GM19452 (cell line): Measurements from ENCODE around the gene EPHA5.
"Not testable (repeated sequence)": the region's sequence is repeated elsewhere in the genome, so short reads cannot be mapped to it uniquely, and the experiment has no call there.

Source experiments
- ATAC-seq: cut with Tn5 transposase; IDR thresholded peaks from one replicate; pipeline ENCODE4 v1.9.1; 2021; ENCODE audit not compliant: unreplicated experiment

The EPHA5 gene

DNA sequence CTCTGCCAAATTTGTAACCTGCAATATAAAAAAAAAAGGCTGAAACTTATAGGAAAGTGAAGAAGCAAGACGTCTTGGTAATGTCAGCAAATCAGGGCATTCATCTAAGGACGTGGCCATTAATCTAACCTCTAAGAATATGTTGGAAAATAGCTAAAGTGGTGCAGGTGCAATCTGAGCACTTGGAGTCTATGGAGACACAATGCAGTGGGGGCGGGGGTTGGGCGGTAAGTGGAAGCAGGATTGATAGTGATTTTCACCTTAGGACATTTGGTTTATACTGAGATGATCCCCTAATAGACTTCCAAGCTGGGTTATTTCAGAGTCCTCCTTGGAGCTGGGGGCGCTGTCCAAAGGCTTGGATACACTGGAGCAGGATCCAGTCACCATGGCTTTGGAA lies 283.4 kb downstream of the EPHA5 start:
- no peak for ATAC-seq

- no peak for ATAC-seq
Observed at GRCh38 chr4:65383589-65384305, 286.5 kb downstream of the EPHA5 start.

GRCh38 chr4:65381648-65382047 lies 288.6 kb downstream of the EPHA5 start:
- no peak for ATAC-seq

DNA sequence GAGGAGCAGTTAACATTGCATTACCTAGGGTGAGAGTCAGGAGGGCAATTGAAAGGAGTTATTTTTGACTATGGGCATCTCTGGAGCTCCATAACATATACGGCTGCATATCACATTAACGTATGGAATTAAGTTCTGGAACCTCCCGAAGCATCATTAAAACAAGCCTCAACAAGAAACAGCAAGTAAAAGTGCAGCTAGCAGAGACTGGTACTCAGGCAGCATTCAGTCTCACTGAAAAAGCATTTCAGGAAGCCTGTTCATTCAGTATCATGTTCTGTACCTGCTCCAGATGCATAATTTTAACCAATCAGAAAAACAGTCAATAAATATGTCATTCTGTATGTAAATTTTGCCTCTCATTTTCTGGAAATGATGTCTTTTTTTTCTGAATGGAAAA lies 299.6 kb downstream of the EPHA5 start:
- ATAC-seq, result no peak

GRCh38 chr4:65367306-65367705 lies 303.0 kb downstream of the EPHA5 start:
- ATAC-seq, result no peak

- no peak for ATAC-seq
Observed at GRCh38 chr4:65358914-65359313, 311.4 kb downstream of the EPHA5 start.

- ATAC-seq, result no peak
Observed at GRCh38 chr4:65353098-65353497, 317.2 kb downstream of the EPHA5 start.

- no peak for ATAC-seq
Observed at GRCh38 chr4:65344278-65344825, 325.9 kb downstream of the EPHA5 start.

GRCh38 chr4:65343342-65343741 lies 326.9 kb downstream of the EPHA5 start:
- ATAC-seq, result no peak

- no peak for ATAC-seq
Observed at GRCh38 chr4:65341557-65341956, 328.7 kb downstream of the EPHA5 start.

DNA sequence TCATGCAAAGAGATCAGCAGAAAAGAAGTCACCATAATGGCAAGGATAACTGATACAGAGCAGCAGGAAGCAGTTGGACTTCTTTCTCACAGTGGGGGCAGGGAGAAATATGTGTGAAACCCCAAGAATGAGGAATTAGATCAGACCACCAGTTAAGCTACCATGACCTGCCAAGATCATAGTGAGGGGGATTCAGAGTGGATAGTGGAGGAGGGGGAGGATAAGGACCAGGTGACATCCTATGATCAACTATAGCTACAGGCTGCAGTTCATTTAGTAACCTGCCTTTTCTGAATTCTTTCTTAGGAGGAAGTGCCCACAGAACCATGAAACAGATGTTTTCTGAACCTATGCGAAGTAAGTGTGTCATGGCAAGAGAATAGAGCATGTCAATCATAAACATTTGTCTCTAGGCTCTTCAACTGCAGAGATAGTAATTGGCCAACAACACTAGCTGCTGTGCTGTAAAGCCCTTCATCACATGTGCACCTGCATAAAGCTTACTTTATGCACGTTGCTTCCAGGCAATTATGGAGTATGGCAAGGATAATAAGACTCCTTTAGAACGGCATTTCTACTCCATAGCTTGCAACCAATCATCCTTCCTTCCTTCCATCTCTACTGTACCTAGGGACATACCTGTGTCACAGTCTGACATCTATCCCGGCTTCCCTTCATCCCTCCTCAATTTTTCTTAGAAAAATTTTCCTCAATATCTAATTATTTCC lies 329.7 kb downstream of the EPHA5 start:
- no peak for ATAC-seq

DNA sequence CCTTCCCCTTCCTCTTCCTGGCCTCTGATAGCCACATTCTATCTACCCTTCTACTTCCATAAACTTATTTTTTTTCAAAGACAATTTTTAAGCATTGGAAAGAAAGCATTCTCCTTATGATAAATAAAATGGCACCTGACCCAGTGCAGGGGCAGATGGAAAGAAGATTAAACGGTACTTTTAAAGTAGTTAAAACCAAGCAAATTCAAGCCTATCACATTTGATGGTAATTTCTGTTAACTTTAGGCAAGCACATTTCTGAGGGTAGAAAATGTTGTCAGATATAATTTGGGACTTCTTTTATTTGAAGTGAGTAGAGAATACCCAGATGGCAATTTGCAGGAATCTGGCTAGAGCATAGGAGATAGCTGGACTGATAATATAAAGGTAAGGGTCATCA lies 332.9 kb downstream of the EPHA5 start:
- ATAC-seq, result no peak

- no peak for ATAC-seq
Observed at GRCh38 chr4:65336465-65336864, 333.8 kb downstream of the EPHA5 start.

DNA sequence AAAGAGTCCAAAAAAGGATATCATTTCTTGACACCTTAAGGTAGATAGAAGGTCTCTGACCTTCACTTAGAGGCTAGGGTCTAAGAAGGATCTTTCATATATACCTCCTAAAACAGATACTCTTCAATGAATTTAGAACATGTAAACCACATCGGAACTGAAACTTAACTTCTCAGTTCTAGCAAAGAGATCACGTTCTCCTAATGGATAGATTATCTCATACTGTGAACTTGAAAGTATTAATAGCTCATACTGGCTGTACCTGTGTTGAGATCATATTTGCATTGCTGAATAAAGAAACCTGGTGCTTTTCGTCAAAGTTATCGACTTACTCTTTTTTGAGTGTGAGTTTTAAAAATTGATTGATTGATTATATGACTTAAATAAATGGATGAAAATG lies 353.8 kb downstream of the EPHA5 start:
- no peak for ATAC-seq

GRCh38 chr4:65311120-65311519 lies 359.2 kb downstream of the EPHA5 start:
- ATAC-seq, result no peak

DNA sequence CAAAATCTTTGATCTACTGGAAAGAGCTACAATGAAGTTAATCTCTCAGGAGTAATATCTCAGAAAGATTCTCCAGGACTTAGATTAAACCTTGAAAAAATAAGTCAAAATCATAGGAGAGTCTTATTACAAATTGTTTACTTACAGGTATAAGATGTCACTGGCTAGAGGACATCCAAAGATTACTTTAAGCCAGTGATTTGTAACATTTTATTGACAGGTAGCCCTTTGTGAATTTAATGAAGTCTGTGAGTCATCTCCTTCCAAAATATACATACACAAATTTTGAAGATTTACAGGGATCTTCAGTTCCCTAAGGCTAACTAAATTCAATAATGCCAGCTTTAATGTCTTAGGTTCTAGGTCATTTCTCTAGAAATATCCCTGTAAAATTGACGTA lies 359.7 kb downstream of the EPHA5 start:
- ATAC-seq, result no peak

- not testable (repeated sequence) for ATAC-seq
Observed at GRCh38 chr4:65308626-65309025, 361.7 kb downstream of the EPHA5 start.

DNA sequence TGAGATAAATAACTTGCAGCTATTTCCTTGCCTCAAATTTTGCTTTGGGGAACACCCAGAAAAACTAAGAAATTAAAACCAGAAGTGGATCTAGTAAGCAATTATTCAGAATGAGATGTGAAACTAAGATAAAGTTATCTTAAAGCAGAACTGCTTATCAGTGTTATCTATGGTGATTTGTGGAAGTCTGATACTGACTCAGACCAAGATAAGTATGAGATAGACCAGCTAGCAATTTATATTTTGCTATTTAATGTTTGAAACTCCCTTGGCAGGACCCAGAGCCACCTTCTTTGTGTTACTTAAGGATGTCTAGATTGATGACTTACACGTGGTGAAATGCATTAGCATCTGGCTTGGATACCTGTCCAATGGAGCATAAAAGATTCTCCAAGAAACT lies 368.1 kb downstream of the EPHA5 start:
- ATAC-seq, result no peak

DNA sequence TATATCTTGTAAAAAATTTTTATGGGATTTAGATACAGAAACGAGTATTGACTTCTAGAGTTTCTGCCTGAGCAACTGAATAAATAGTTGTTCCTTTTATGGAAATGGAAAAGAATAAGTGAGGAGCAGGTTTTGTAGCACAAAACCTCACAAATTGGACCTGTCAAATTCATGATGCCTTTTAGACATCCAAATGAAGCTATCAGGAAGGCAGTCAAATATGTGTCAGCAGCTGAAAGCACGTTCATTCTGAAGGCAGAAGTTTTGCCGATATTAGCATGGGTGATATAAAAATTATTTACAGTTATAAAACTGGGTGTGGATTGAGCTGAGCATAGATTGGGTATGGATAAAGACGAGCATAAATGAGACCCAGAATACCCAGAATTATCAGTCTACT lies 374.0 kb downstream of the EPHA5 start:
- ATAC-seq, result no peak

DNA sequence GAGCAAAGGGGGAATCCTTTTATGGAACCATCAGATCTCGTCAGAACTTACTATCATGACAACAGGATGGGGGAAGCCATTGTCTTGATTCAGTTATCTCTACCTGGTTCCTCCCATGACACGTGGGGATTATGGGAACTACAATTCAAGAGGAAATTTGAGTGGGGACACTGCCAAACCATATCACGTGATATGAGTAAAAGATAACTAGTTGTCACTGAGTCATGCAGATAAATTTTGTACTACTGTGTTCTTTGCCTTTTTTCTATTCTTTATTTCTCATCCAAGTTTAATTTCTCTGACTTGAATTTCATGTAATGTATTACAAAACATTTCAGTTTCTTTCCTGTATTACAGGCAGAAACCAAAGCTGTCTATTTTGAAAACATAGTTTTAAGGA lies 383.2 kb downstream of the EPHA5 start:
- ATAC-seq, result no peak
